Brain microvascular endothelial cell (primary cell): Measurements from ENCODE around the gene VAPB.
"Not testable (repeated sequence)": the region's sequence is repeated elsewhere in the genome, so short reads cannot be mapped to it uniquely, and the experiment has no call there.

Experiments used
- DNase-seq: peaks from one replicate; pipeline ENCODE4 v3.0.0-alpha.2; 2020
- H3K27ac ChIP-seq: fragments of 250-450 bp; sonication (Bioruptor Pico); 2 replicates; pipeline ENCODE4 v1.5.1; 2020; ENCODE audit warnings: mild to moderate bottlenecking, moderate library complexity
- H3K27me3 ChIP-seq: fragments of 250-450 bp; sonication (Bioruptor Pico); replicated peaks from 2 replicates; pipeline ENCODE4 v1.5.1; 2020; ENCODE audit warnings: mild to moderate bottlenecking
- H3K36me3 ChIP-seq: fragments of 250-450 bp; sonication (Bioruptor Pico); replicated peaks from 2 replicates; pipeline ENCODE4 v1.5.1; 2020; ENCODE audit warnings: mild to moderate bottlenecking
- H3K4me3 ChIP-seq: 2 replicates; pipeline ENCODE4 v1.5.1; 2011; ENCODE audit warnings: low read depth, mild to moderate bottlenecking, control low read depth, low read length, moderate library complexity
- in situ Hi-C: cut with HindIII; loops from 2 replicates; pipeline ENCODE4 v1.10.0; 2017; ENCODE audit warnings: low sequenced_read_pairs, low pct_ligation_motif_present
- TF ChIP-seq, protein P1 (sequence below): IDR thresholded peaks from 2 replicates; pipeline ENCODE4 v1.5.1; 2011; ENCODE audit warnings: low read depth, mild to moderate bottlenecking, moderate library complexity, low read length, control low read depth, inconsistent platforms; ENCODE audit errors: missing control alignments

Gene VAPB

DNA sequence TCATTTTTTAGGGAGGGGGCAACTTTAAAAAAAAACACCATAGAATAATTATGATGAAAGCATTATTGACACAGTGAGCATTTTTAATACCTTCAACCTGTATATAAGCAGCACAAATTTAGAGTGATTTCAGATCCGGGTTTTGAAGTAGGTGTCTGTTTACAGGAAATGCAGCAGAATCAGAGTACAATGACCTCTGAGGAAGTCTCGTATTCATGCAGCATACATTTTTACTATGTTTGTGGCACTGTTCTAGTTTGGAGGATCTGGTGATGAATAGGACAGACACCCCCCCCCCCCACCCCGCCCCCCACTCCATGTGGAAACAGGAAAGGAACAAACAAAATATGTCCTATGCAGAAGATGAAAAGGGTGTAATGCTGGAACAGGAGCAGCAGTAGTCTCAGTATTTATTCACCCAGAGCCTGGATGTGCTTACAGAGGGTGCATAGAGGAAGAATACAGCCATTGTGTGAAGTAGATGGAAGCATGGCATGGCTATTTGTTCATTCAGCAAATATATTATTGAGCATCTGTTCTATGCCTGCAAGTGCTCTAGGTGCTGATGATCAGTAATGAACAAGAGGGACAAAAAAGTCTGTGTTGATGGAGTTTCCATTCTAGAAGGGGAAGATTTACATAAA, 19.7 kb downstream of the VAPB start:
- no peak overlapping the region for H3K27ac ChIP-seq
- DNase-seq = no peak

DNA sequence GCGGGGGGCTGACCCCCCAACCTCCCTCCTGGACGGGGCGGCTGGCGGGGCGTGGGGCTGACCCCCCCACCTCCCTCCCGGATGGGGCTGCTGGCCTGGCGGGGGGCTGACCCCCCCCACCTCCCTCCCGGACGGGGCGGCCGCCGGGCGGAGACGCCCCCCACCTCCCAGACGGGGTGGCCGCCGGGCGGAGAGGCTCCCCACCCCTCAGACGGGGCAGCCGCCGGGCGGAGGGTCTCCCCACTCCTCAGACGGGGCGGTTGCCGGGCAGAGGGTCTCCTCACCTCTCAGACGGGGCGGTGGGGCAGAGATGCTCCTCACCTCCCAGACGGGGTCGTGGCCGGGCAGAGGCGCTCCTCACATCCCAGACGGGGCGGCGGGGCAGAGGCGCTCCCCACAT, 25.2 kb downstream of the VAPB start:
- DNase-seq, H3K36me3 ChIP-seq, H3K4me3 ChIP-seq, H3K27me3 ChIP-seq, H3K27ac ChIP-seq, in situ Hi-C loops: not testable (repeated sequence)

More for the DNA sequence above, 19.7 kb downstream of the VAPB start:
- Histone ChIP-seq H3K4me3 (no peak overlapping the region), H3K36me3 (no peaks in the 10 kb centered on the region), H3K27me3 (no peaks in the 10 kb centered on the region)
- in situ Hi-C loops = no loop called here
- TF ChIP-seq, protein P1, sequence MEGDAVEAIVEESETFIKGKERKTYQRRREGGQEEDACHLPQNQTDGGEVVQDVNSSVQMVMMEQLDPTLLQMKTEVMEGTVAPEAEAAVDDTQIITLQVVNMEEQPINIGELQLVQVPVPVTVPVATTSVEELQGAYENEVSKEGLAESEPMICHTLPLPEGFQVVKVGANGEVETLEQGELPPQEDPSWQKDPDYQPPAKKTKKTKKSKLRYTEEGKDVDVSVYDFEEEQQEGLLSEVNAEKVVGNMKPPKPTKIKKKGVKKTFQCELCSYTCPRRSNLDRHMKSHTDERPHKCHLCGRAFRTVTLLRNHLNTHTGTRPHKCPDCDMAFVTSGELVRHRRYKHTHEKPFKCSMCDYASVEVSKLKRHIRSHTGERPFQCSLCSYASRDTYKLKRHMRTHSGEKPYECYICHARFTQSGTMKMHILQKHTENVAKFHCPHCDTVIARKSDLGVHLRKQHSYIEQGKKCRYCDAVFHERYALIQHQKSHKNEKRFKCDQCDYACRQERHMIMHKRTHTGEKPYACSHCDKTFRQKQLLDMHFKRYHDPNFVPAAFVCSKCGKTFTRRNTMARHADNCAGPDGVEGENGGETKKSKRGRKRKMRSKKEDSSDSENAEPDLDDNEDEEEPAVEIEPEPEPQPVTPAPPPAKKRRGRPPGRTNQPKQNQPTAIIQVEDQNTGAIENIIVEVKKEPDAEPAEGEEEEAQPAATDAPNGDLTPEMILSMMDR = no peak

DNA sequence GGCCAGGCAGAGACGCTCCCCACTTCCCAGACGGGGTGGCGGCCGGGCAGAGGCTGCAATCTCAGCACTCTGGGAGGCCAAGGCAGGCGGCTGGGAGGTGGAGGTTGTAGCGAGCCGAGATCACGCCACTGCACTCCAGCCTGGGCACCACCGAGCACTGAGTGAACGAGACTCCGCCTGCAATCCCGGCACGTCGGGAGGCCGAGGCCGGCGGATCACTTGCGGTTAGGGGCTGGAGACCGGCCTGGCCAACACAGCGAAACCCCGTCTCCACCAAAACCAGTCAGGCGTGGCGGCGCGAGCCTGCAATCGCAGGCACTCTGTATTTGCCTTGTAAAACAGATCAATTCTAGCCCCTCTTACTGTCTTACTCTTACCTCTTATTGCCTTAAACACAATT, 25.8 kb downstream of the VAPB start:
- H3K27ac ChIP-seq, DNase-seq, in situ Hi-C loops, H3K4me3 ChIP-seq, H3K27me3 ChIP-seq, H3K36me3 ChIP-seq: not testable (repeated sequence)

DNA sequence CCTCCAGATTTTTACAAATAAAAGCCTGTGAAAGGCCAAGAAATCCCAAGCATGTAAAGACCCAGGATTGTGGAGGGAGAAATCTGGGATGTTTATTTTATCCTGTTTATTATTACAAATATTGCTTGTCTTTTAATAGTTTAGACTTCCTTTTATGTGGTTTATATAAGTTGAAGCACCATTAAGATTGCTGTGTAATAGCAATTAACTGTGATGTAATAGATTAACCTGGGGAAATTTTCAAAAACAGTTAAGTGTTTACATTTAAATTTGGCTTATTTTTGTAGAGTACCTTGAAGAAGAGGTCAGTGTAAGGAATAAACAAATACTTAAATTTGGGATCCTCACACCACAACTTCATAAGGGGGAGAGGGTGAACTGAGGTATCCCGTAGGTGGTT, 27.0 kb downstream of the VAPB start:
- DNase-seq = no peak
- H3K27ac ChIP-seq = no peak overlapping the region
- in situ Hi-C loops = no loop called here
- H3K4me3 ChIP-seq = no peak overlapping the region
- no peaks in the 10 kb centered on the region for H3K27me3 ChIP-seq
- peaks cover 12% of the 10 kb centered on the region for H3K36me3 ChIP-seq
- TF ChIP-seq, protein P1 = no peak

DNA sequence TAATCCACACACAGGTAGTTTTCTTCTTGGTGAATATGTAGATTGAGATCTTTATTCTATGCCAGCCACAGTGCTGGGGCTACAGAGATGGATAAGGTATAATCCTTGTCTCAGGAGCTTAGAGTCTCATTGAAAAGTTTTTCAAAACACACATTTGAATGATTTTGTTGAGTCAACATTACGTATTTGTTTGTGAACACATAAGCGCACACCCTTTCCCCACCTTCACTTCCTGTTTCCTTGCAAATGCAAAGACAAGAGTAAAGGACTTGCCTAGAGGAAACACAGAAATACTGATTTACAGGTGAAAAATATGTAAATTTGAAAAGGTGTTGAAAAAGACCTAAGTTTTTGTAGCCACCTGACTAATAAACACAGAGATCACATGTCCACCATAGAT, 27.8 kb downstream of the VAPB start:
- in situ Hi-C loops = no loop called here
- DNase-seq = no peak
- Histone ChIP-seq H3K4me3 (no peak overlapping the region), H3K36me3 (peaks cover 13% of the 10 kb centered on the region), H3K27ac (no peak overlapping the region), H3K27me3 (no peaks in the 10 kb centered on the region)
- TF ChIP-seq, protein P1 = no peak

DNA sequence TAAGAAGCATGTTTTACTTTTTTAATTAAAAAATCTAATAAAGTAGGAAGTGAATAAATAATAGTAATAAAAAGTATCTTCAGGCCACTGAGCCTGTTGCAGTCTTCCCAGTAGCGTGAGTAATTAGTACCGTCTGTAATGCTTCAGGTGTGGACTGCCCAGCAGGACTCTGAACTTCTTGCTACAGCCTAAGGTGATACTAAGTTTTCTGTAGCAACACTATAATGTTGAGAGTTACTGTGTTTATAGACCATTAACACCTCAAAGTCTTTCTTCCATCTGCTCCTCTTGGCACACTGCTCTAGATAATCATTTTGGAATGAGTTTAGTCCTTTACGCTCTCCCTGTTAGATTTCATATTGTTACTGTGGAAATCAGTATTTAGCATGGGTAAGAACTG, 28.4 kb downstream of the VAPB start:
- in situ Hi-C loops = no loop called here
- DNase-seq = no peak
- TF ChIP-seq, protein P1 = no peak

More for the DNA sequence above, 28.4 kb downstream of the VAPB start:
- H3K4me3 ChIP-seq = no peak overlapping the region
- H3K27me3 ChIP-seq = no peaks in the 10 kb centered on the region
- peaks cover 13% of the 10 kb centered on the region for H3K36me3 ChIP-seq
- no peak overlapping the region for H3K27ac ChIP-seq
